Measurements from ENCODE around the gene MTF2. TPM values are rescaled to one million over a fixed set of nuclear protein-coding genes. Genes with fewer than 3 reads are reported as not detected.

The MTF2 gene
- total and polyA plus RNA-seq, 12 donors, result 3.9 to 14.0 (median 8.3) TPM

- no peaks in the 10 kb centered on the region for H3K9me3 ChIP-seq
- peak overlapping the region in 6 of 10 donors; percentile 81 to 92 (median 88) for H3K27ac ChIP-seq
- H3K4me1 ChIP-seq, result peaks cover 0 to 41% (median 21%) of the 10 kb centered on the region in 9 donors
- TF ChIP-seq CTCF (IDR thresholded peaks at IDR 0.05), result no peak
- no peaks in the 10 kb centered on the region for H3K27me3 ChIP-seq
- H3K4me3 ChIP-seq, result peak overlapping the region; percentile 67 to 92 (median 81)
- intact Hi-C loops (cut with DNase I), result loop anchor here in 1 of 10 donors (5.0 kb wide), 1 partner anchor 104 kb away; the partner anchor contains the start of genes CCDC18 and TMED5
- H3K36me3 ChIP-seq, result peaks cover 0 to 5% (median 0%) of the 10 kb centered on the region in 9 donors
- ATAC-seq (no peak), DNase-seq (no peak)
- WGBS, 2 donors, result 36 to 37% methylated on average over 3 of the region's 3 CpGs
Measured at GRCh38 chr1:93078203-93078602, 880 bp upstream of the MTF2 start.

GRCh38 chr1:93078638-93078985 lies 471 bp upstream of the MTF2 start:
- H3K27ac ChIP-seq, result peak overlapping the region in 9 of 10 donors; percentile 67 to 92 (median 85)
- intact Hi-C loops (cut with DNase I), result loop anchor here in 1 of 10 donors (5.0 kb wide), 1 partner anchor 104 kb away; the partner anchor contains the start of genes CCDC18 and TMED5
- ATAC-seq, result no peak

GRCh38 chr1:93079685-93080141 lies 630 bp downstream of the MTF2 start:
- peaks cover 0 to 14% (median 0%) of the 10 kb centered on the region in 11 donors for H3K9me3 ChIP-seq
- peaks cover 0 to 44% (median 21%) of the 10 kb centered on the region in 9 donors for H3K4me1 ChIP-seq
- no peaks in the 10 kb centered on the region for H3K27me3 ChIP-seq
- TF ChIP-seq CTCF (IDR thresholded peaks at IDR 0.05), result no peak
- H3K27ac ChIP-seq, result peak overlapping the region; percentile 50 to 92 (median 85)
- intact Hi-C loops (cut with DNase I), result loop anchor here in 4 of 10 donors (1.0 to 5.0 kb wide), 3 partner anchors 98 to 103 kb away; partner anchors contain the start of genes CCDC18 (in 1 of the 4) and TMED5 (in 1 of the 4)
- peak overlapping the region; percentile 67 to 92 (median 81) for H3K4me3 ChIP-seq
- H3K36me3 ChIP-seq, result peaks cover 0 to 12% (median 0%) of the 10 kb centered on the region in 9 donors
- ATAC-seq (peak; percentile 6 to 54 (median 32)), DNase-seq (peak; percentile 13 to 33)
- WGBS, 2 donors, result 0 to 2% methylated on average over 13 of the region's 13 CpGs

More at GRCh38 chr1:93078638-93078985, 471 bp upstream of the MTF2 start:
- Histone ChIP-seq H3K36me3 (peaks cover 0 to 9% (median 0%) of the 10 kb centered on the region in 9 donors), H3K4me1 (peaks cover 0 to 44% (median 21%) of the 10 kb centered on the region in 9 donors), H3K9me3 (peaks cover 0 to 3% (median 0%) of the 10 kb centered on the region in 11 donors), H3K27me3 (no peaks in the 10 kb centered on the region), H3K4me3 (peak overlapping the region; percentile 67 to 92 (median 81))
- DNase-seq, result no peak
- no peak for TF ChIP-seq CTCF (IDR thresholded peaks at IDR 0.05)
- 3% methylated on average over 7 of the region's 7 CpGs for WGBS, 2 donors

- peak in 6 of 8 donors; percentile 25 to 54 (median 45) for ATAC-seq
- Histone ChIP-seq H3K36me3 (peaks cover 0 to 18% (median 0%) of the 10 kb centered on the region in 9 donors), H3K4me3 (peak overlapping the region; percentile 67 to 92 (median 81)), H3K27ac (peak overlapping the region in 8 of 10 donors; percentile 67 to 92 (median 86)), H3K4me1 (peaks cover 0 to 44% (median 21%) of the 10 kb centered on the region in 9 donors), H3K27me3 (no peaks in the 10 kb centered on the region), H3K9me3 (peaks cover 0 to 14% (median 0%) of the 10 kb centered on the region in 11 donors)
- peak in 7 of 9 donors; percentile 18 to 64 (median 59) for TF ChIP-seq CTCF (IDR thresholded peaks at IDR 0.05)
- DNase-seq, result no peak
- 0% methylated on average over 5 of the region's 5 CpGs for WGBS, 2 donors
- intact Hi-C loops (cut with DNase I), result loop anchor here in 2 of 10 donors (5.0 kb wide), 1 partner anchor 97 kb away; no protein-coding TSS in a partner anchor
Measured at GRCh38 chr1:93080179-93080823, 1.2 kb downstream of the MTF2 start.

All from heart right ventricle (tissue), 16 donors.